Heart right ventricle (tissue), 16 donors: ENCODE measurements around the gene FGGY. TPM values are rescaled to one million over a fixed set of nuclear protein-coding genes. Genes with fewer than 3 reads are reported as not detected.
A peak's percentile ranks its signal among the peaks of the same experiment; 100 is the strongest.

Experiments
- ATAC-seq, 8 donors: fragments of 200-7000 bp; cut with Tn5 transposase; one replicate each; pipeline ENCODE4 v1.9.1; 2020; ENCODE audit warnings: mild to moderate bottlenecking in 8 of 8, moderate library complexity in 8 of 8, moderate number of reproducible peaks in 1 of 8
- DNase-seq, 2 donors: peaks; one replicate each; pipeline ENCODE4 v3.0.0-alpha.2; 2020
- H3K27ac ChIP-seq, 10 donors: fragments of 200-600 bp; sonication (generic) in 2 of 10; one replicate each; pipeline versions ENCODE4 v1.5.0 to v1.8.0; 2020 to 2022; ENCODE audit warnings: mild to moderate bottlenecking in 3 of 10
- H3K27me3 ChIP-seq, 7 donors: fragments of 200-600 bp; one replicate each; pipeline ENCODE4 v1.8.0; 2021 to 2022; ENCODE audit warnings: mild to moderate bottlenecking in 2 of 7
- H3K36me3 ChIP-seq, 9 donors: fragments of 200-600 bp; sonication (generic) in 1 of 9; one replicate each; pipeline versions ENCODE4 v1.5.0 to v1.8.0; 2020 to 2022; ENCODE audit warnings: mild to moderate bottlenecking in 2 of 9
- H3K4me1 ChIP-seq, 9 donors: fragments of 200-600 bp; sonication (generic) in 1 of 9; one replicate each; pipeline versions ENCODE4 v1.5.0 to v1.8.0; 2020 to 2022; ENCODE audit warnings: mild to moderate bottlenecking in 4 of 9
- H3K4me3 ChIP-seq, 10 donors: fragments of 200-600 bp; sonication (generic) in 2 of 10; one replicate each; pipeline versions ENCODE4 v1.5.0 to v1.8.0; 2020 to 2022; ENCODE audit warnings: mild to moderate bottlenecking in 7 of 10, moderate library complexity in 2 of 10
- H3K9me3 ChIP-seq, 11 donors: fragments of 200-600 bp in 10 of 11; sonication (generic) in 2 of 11; one replicate each; pipeline versions ENCODE4 v1.5.0 to v1.8.0; 2013 to 2022; ENCODE audit warnings: mild to moderate bottlenecking in 2 of 11, control low read depth in 1 of 11, moderate library complexity in 1 of 11
- CTCF ChIP-seq, 9 donors: fragments of 200-600 bp; sonication (generic) in 2 of 9; IDR thresholded peaks; one replicate each; pipeline versions ENCODE4 v1.5.0 to v1.8.0; 2021 to 2022; ENCODE audit warnings: antibody characterized with exemption in 9 of 9, mild to moderate bottlenecking in 5 of 9, moderate library complexity in 1 of 9
- WGBS, 2 donors: extraction: QIAGEN DNeasy Blood & Tissue Kit; methylation state at CpG; one replicate each; pipeline ENCODE4 v1.1.7; 2013; ENCODE audit warnings: inconsistent platforms in 1 of 2; 5-methylcytosine and 5-hydroxymethylcytosine counted together
- intact Hi-C, 10 donors: fragments of 100-400 bp; cut with DNase I; formaldehyde crosslinking; loops; one replicate each; pipeline versions ENCODE4 v1.11.1 to v1.14.2; 2022
- polyA plus RNA-seq, 2 donors: library from polyadenylated mRNA; stranded (reverse); fragments of 200-250 nt; gene quantifications; one replicate each; pipeline ENCODE4 v1.2.3, GENCODE V29; 2013
- total RNA-seq, 10 donors: library from RNA; stranded (reverse); fragmentation: NEBNext Ultra II Directional in 3 of 10; extraction: Animal tissue kit (Norgen Biotek cat#: 25700) in 3 of 10; gene quantifications; one replicate each; pipeline versions ENCODE4 v1.2.1 to v1.2.4, GENCODE V29; 2021 to 2023
- donor health status: Arrhythmogenic right ventricular cardiomyopathy.
- donor health status: ischemic (EF 13 %, LVEDD 7.1; RV severe dilation, severe dysfunction).
- donor health status: healthy with polysubstance abuse.
- donor health status: DM: no; HTN: yes; CAD: no.
- donor health status: DM: no; HTN: no; CAD: no.
- donor health status: ischemic (EF 25% LVEDD 6.9; RV normal size, moderate dysfunction).
- donor health status: ischemic (EF 25% LVEDD 5.7; RV mildly dilated, moderate dysfunction).
- donor health status: healthy.
- donor health status: DM: yes; HTN: yes; CAD: no.
- donor health status: Ischemic cardiomyopathy.
- donor health status: ischemic (EF 35%, LVEDD 5.7; RV mildly dilated, moderate dysfunction).
- donor health status: nonischemic (EF 11% LVEDD 7.7; RV severe dilation, severe dysfunction).
- donor health status: DM: yes; HTN: yes; CAD: no.
- donor health status: PGD.
- donor health status: ischemic (EF 29% LVEDD 5.4; RV normal size, mild dysfunction).
- donor health status: nonischemic (EF 23%, LVEDD 6.1; RV moderate dilation, normal function).

The FGGY gene
- total and polyA plus RNA-seq, 12 donors: 3.1 to 51.8 (median 34.7) TPM

DNA sequence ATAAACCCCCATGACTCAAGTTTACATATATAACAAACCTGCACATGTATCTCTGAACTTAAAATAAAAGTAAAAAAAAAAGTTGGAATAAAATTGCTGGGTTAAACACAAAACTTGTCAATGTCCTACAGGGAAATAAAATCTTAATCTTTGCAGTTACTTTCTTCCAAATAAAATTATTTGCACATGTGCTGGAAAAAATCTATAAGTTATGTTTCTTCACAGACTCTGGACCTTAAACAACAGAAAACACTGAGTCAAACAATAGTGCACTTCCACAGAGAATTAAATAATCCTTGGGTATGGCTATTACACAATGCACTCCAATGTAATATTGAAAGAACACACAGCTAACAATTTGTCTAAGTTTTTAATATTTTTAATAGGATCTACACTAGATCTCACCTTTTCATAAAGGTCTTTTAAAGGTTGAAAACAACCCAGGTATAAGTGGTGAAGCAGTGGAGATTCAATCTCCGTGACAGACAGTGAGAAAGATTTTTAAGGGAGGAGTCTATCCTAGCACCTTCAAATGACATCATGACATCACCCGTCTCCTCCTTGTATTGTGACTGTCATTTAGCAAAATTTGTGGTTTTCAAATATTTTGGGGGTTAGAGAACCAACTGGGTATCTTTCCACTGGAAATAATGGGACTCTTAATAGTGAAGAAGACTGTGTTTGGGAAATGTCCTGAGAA lies 25.2 kb upstream of the FGGY start:
- no peaks in the 10 kb centered on the region for H3K36me3 ChIP-seq
- H3K4me3 ChIP-seq: no peak overlapping the region
- WGBS, 2 donors: 96% methylated on average over 2 of the region's 2 CpGs
- no peak for TF ChIP-seq CTCF (IDR thresholded peaks at IDR 0.05)
- no peak for DNase-seq
- H3K27me3 ChIP-seq: no peaks in the 10 kb centered on the region
- ATAC-seq: no peak
- peaks cover 0 to 41% (median 12%) of the 10 kb centered on the region in 9 donors for H3K4me1 ChIP-seq
- H3K27ac ChIP-seq: peak overlapping the region in 1 of 10 donors; percentile 59
- no peaks in the 10 kb centered on the region for H3K9me3 ChIP-seq
- intact Hi-C loops: loop anchor here in 1 of 10 donors (10.0 kb wide), 1 partner anchor 87 kb away; no protein-coding TSS in a partner anchor

DNA sequence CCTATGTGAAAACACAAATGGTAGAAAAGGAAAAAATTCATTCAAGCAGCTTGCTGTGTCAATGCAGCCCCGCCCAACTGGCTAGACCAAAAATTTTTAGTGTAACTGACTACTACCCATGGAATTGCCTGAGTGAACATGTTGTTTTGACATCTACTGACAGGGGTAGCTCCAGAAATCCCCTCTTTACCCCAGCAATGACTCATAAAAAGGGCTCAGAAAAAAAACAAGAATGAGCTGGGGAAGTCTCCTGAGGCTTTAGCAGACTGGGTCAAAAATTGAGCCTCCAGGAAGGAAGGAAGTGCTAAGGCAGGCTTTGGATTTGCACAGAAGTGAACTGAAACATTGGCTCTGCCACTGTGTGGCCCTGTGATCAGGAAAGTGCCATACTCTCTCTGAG lies 24.4 kb upstream of the FGGY start:
- WGBS, 2 donors: 77 to 87% methylated on average over 1 of the region's 1 CpG
- H3K27ac ChIP-seq: peak overlapping the region in 3 of 10 donors; percentile 7 to 59 (median 12)

DNA sequence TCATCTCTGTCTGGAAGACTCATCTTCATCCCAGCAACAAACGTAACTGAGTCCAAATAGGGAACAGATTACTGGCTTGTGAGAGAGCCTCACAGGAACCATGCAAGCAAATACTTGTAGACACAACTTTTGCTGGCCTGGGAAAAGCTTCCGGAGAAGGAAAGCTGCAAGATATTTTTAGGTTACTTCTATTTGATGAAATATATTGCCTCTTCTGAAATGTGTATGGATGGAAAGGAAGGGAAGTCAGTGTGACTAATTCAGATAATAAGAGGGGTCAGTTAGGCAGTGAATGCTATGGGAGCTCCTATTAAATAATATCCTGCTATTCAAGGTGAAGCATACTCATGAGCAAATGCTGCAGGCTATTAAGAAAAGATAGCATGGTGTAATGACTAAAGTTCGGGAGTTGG lies 20.4 kb upstream of the FGGY start:
- intact Hi-C loops: loop anchor here in 1 of 10 donors (10.0 kb wide), 1 partner anchor 92 kb away; no protein-coding TSS in a partner anchor
- Histone ChIP-seq H3K9me3 (no peaks in the 10 kb centered on the region), H3K4me3 (no peak overlapping the region), H3K27ac (peak overlapping the region in 2 of 10 donors; percentile 38 to 66), H3K27me3 (no peaks in the 10 kb centered on the region), H3K4me1 (peaks cover 0 to 33% (median 11%) of the 10 kb centered on the region in 9 donors), H3K36me3 (no peaks in the 10 kb centered on the region)
- ATAC-seq (peak in 6 of 8 donors; percentile 18 to 76 (median 60)), DNase-seq (no peak)
- 45 to 72% methylated on average over 3 of the region's 3 CpGs for WGBS, 2 donors
- no peak for TF ChIP-seq CTCF (IDR thresholded peaks at IDR 0.05)

More for the DNA sequence above, 24.4 kb upstream of the FGGY start:
- intact Hi-C loops: loop anchor here in 1 of 10 donors (10.0 kb wide), 1 partner anchor 88 kb away; no protein-coding TSS in a partner anchor
- Histone ChIP-seq H3K9me3 (no peaks in the 10 kb centered on the region), H3K4me1 (peaks cover 0 to 33% (median 11%) of the 10 kb centered on the region in 9 donors), H3K27me3 (no peaks in the 10 kb centered on the region), H3K36me3 (no peaks in the 10 kb centered on the region), H3K4me3 (no peak overlapping the region)
- ATAC-seq (peak in 5 of 8 donors; percentile 14 to 67 (median 34)), DNase-seq (no peak)
- no peak for TF ChIP-seq CTCF (IDR thresholded peaks at IDR 0.05)

GRCh38 chr1:59278780-59279354 lies 18.0 kb upstream of the FGGY start:
- no peak for DNase-seq
- H3K4me3 ChIP-seq: no peak overlapping the region
- ATAC-seq: no peak
- WGBS, 2 donors: 97 to 100% methylated on average over 2 of the region's 2 CpGs
- H3K9me3 ChIP-seq: no peaks in the 10 kb centered on the region
- no peak for TF ChIP-seq CTCF (IDR thresholded peaks at IDR 0.05)
- peaks cover 0 to 20% (median 0%) of the 10 kb centered on the region in 9 donors for H3K4me1 ChIP-seq
- H3K27ac ChIP-seq: no peak overlapping the region
- H3K27me3 ChIP-seq: no peaks in the 10 kb centered on the region
- intact Hi-C loops: loop anchor here in 1 of 10 donors (10.0 kb wide), 1 partner anchor 94 kb away; no protein-coding TSS in a partner anchor
- no peaks in the 10 kb centered on the region for H3K36me3 ChIP-seq
